Activated CD8-positive, alpha-beta T cell treated with anti-CD3 and anti-CD28 coated beads for 36 hours (primary cell): ENCODE measurements around the gene CACNA1C. TPM values are rescaled to one million over a fixed set of nuclear protein-coding genes. Genes with fewer than 3 reads are reported as not detected.

Experiments used
- ATAC-seq: fragments of 200-7000 bp; cut with Tn5 transposase; one replicate; pipeline ENCODE4 v1.10.0; 2021; ENCODE audit warnings: mild to moderate bottlenecking, moderate library complexity
- CTCF ChIA-PET: fragments of 350-600 bp; sonication (Branson Sonifier 250); formaldehyde crosslinking; loops from one replicate; lab custom pipeline; 2021; ENCODE audit warnings: antibody characterized with exemption; lab: Charles Lee
- POLR2A ChIA-PET: fragments of 350-600 bp; sonication (Branson Sonifier 250); formaldehyde crosslinking; loops from one replicate; lab custom pipeline; 2021; ENCODE audit warnings: antibody characterized with exemption; lab: Charles Lee
- DNase-seq: peaks from one replicate; pipeline ENCODE4 v3.0.0-alpha.2; 2020
- H3K27ac Mint-ChIP-seq: one replicate; pipeline ENCODE4 v1.8.0; 2021; ENCODE audit warnings: mild to moderate bottlenecking, mixed read lengths
- H3K27me3 Mint-ChIP-seq: one replicate; pipeline ENCODE4 v1.8.0; 2021; ENCODE audit warnings: mixed read lengths
- H3K36me3 Mint-ChIP-seq: one replicate; pipeline ENCODE4 v1.8.0; 2021; ENCODE audit warnings: low read depth, mixed read lengths
- H3K4me1 Mint-ChIP-seq: one replicate; pipeline ENCODE4 v1.8.0; 2021; ENCODE audit warnings: low read depth, mixed read lengths
- H3K4me3 Mint-ChIP-seq: one replicate; pipeline ENCODE4 v1.8.0; 2021; ENCODE audit warnings: mild to moderate bottlenecking, moderate library complexity, mixed read lengths
- H3K9me3 Mint-ChIP-seq: one replicate; pipeline ENCODE4 v1.8.0; 2021; ENCODE audit warnings: mixed read lengths
- CTCF ChIP-seq: fragments of 200-600 bp; IDR thresholded peaks from one replicate; pipeline ENCODE4 v1.8.0; 2022; ENCODE audit warnings: antibody characterized with exemption, mild to moderate bottlenecking
- intact Hi-C: fragments of 100-400 bp; cut with micrococcal nuclease; formaldehyde crosslinking; loops from one replicate; pipeline ENCODE4 v1.10.0; 2022
- total RNA-seq, 2 experiments: library from RNA; stranded (reverse); gene quantifications; one replicate each; pipeline ENCODE4 v1.2.3, GENCODE V29; 2021

Gene CACNA1C
- total RNA-seq, 2 experiments from 2014 or later: 0.02 to 0.05 TPM

- intact Hi-C loops: no loop called here
- ChIA-PET CTCF (no interaction called here), POLR2A (no interaction called here)
- Mint-ChIP-seq H3K27me3 (no peaks in the 10 kb centered on the region), H3K36me3 (no peaks in the 10 kb centered on the region), H3K27ac (no peak overlapping the region), H3K4me1 (no peaks in the 10 kb centered on the region), H3K9me3 (no peaks in the 10 kb centered on the region), H3K4me3 (no peak overlapping the region)
- DNase-seq (no peak), ATAC-seq (no peak)
- TF ChIP-seq CTCF: no peak
Measured at GRCh38 chr12:2180737-2181082, 127.9 kb downstream of the CACNA1C start.

GRCh38 chr12:2183556-2184541 is 131.1 kb downstream of the CACNA1C start:
- POLR2A ChIA-PET: no interaction called here
- Mint-ChIP-seq H3K27ac (no peak overlapping the region), H3K4me1 (no peaks in the 10 kb centered on the region), H3K36me3 (no peaks in the 10 kb centered on the region), H3K27me3 (no peaks in the 10 kb centered on the region), H3K4me3 (no peak overlapping the region), H3K9me3 (no peaks in the 10 kb centered on the region)
- no peak for TF ChIP-seq CTCF
- DNase-seq (no peak), ATAC-seq (no peak)
- intact Hi-C loops: no loop called here
- CTCF ChIA-PET: no interaction called here

- Mint-ChIP-seq H3K9me3 (no peaks in the 10 kb centered on the region), H3K36me3 (no peaks in the 10 kb centered on the region), H3K4me1 (no peaks in the 10 kb centered on the region), H3K27ac (no peak overlapping the region), H3K27me3 (no peaks in the 10 kb centered on the region), H3K4me3 (no peak overlapping the region)
- intact Hi-C loops: no loop called here
- ChIA-PET CTCF (no interaction called here), POLR2A (no interaction called here)
- TF ChIP-seq CTCF: no peak
- DNase-seq: no peak
- ATAC-seq: no peak
Measured at GRCh38 chr12:2185751-2186341, 133.1 kb downstream of the CACNA1C start.

- intact Hi-C loops: no loop called here
- no peaks in the 10 kb centered on the region for H3K9me3 Mint-ChIP-seq
- H3K4me3 Mint-ChIP-seq: no peak overlapping the region
- CTCF ChIA-PET: no interaction called here
- no peak overlapping the region for H3K27ac Mint-ChIP-seq
- TF ChIP-seq CTCF: no peak
- H3K27me3 Mint-ChIP-seq: no peaks in the 10 kb centered on the region
- DNase-seq (no peak), ATAC-seq (no peak)
- no peaks in the 10 kb centered on the region for H3K4me1 Mint-ChIP-seq
- POLR2A ChIA-PET: no interaction called here
- H3K36me3 Mint-ChIP-seq: no peaks in the 10 kb centered on the region
Measured at GRCh38 chr12:2187195-2187945, 134.6 kb downstream of the CACNA1C start.
